ENCODE data around the gene ALDH1A2.
"Not testable (repeated sequence)": the region's sequence is repeated elsewhere in the genome, so short reads cannot be mapped to it uniquely, and the experiment has no call there.

The ALDH1A2 gene

DNA sequence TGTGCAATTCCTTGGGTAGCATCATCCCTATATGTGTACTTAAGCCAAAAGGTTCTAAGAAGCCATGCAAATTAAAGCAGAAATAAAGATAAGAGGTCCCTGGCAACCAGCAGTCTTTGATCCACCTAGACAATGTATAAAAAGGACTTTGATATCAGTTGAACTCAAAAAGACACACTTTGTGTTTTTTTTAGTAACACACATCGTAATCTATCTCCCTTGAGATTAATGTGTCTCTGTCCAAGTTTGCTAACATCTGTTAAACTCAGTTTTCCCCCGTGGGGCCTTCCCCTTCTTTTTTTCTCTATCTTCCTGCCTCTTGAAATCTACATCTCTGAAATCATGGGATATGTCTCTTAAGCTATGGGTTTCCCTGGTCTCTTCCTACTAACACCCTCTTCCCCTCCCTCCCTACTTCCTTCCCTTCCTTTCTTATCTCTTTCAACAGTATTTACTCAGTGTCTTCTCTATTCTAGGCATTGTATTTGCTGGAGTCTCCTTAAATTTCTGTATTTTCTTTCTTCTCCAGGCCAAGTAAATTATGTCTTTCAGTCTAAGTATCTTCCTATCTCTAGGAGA lies 27.7 kb downstream of the ALDH1A2 start:
- no peak overlapping the region for H3K4me3 ChIP-seq (replicated peaks in 1 of 2; ENCODE audit: low read depth in 2 of 2, low read length in 2 of 2)
- DNase-seq (ENCODE audit: low read depth in 2 of 2): no peak
- TF ChIP-seq, protein P1, sequence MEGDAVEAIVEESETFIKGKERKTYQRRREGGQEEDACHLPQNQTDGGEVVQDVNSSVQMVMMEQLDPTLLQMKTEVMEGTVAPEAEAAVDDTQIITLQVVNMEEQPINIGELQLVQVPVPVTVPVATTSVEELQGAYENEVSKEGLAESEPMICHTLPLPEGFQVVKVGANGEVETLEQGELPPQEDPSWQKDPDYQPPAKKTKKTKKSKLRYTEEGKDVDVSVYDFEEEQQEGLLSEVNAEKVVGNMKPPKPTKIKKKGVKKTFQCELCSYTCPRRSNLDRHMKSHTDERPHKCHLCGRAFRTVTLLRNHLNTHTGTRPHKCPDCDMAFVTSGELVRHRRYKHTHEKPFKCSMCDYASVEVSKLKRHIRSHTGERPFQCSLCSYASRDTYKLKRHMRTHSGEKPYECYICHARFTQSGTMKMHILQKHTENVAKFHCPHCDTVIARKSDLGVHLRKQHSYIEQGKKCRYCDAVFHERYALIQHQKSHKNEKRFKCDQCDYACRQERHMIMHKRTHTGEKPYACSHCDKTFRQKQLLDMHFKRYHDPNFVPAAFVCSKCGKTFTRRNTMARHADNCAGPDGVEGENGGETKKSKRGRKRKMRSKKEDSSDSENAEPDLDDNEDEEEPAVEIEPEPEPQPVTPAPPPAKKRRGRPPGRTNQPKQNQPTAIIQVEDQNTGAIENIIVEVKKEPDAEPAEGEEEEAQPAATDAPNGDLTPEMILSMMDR (IDR thresholded peaks at IDR 0.05; ENCODE audit: low read depth, low read length): no peak

DNA sequence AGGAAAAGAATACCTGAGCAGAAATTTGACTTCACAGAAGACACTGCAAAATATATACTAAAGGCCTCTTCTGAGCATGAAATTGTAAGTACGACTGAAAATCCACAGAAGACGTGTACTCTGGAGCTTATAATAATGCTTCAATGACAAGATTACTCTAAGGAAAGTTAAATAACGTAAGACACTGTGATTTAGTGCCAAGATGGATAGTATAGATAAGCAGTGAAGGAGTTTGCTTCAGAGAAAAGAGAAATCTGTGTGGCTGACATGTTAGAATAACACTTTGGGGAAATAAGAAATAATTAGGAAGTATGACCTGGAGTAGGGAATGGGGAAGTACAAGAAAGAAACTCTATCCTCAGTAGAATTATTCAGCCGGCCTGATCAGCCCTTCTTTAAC lies 28.9 kb downstream of the ALDH1A2 start:
- no peak for DNase-seq (ENCODE audit: low read depth in 2 of 2)
- TF ChIP-seq, protein P1 (IDR thresholded peaks at IDR 0.05; ENCODE audit: low read depth, low read length): no peak
- H3K4me3 ChIP-seq (replicated peaks in 1 of 2; ENCODE audit: low read depth in 2 of 2, low read length in 2 of 2): no peak overlapping the region

DNA sequence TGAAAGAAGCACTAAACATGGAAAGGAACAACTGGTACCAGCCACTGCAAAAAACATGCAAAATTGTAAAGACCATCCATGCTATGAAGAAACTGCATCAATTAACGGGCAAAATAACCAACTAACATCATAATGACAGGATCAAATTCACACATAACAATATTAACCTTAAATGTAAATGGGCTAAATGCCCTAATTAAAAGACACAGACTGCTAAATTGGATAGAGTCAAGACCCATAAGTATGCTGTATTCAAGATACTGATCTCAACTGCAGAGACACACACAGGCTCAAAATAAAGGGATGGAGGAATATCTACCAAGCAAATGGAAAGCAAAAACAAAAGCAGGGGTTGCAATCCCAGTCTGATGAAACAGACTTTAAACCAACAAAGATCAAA lies 37.1 kb downstream of the ALDH1A2 start:
- not testable (repeated sequence) for DNase-seq (ENCODE audit: low read depth in 2 of 2); H3K4me3 ChIP-seq (replicated peaks in 1 of 2; ENCODE audit: low read depth in 2 of 2, low read length in 2 of 2)

DNA sequence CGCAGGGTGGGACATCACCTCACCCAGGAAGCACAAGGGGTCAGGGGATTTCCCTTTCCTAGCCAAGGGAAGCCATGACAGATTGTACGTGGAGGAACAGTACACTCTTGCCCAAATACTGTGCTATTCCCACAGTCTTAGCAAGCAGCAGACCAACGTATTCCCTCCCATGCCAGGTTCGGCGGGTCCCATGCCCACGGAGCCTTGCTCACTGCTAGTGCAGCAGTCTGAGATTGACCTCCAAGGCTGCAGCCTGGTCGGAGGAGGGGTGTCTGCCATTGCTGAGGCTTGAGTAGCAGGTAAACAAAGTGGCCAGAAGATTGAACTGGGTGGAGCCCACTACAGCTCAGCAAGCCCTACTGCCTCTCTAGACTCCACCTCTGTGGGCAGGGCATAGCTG lies 39.0 kb downstream of the ALDH1A2 start:
- no peak overlapping the region for H3K4me3 ChIP-seq (replicated peaks in 1 of 2; ENCODE audit: low read depth in 2 of 2, low read length in 2 of 2)
- TF ChIP-seq, protein P1 (IDR thresholded peaks at IDR 0.05; ENCODE audit: low read depth, low read length): no peak
- DNase-seq (ENCODE audit: low read depth in 2 of 2): no peak

DNA sequence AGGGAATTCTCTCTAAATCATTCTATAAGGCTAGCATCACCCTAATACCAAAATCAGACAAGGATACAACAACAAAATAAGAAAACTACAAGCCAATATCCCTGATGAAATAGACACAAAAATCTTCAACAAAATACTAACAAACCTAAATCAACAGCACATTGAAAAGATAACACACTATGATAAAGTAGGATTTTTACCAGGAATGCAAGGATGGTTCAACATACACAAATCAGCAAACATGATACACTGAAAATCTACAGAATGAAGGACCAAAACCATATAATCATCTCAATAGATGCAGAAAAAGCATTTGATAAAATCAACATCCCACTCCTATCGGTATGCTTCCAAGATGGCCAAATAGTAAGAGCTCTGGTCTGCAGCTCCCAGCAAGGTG lies 39.5 kb downstream of the ALDH1A2 start:
- TF ChIP-seq, protein P1 (IDR thresholded peaks at IDR 0.05; ENCODE audit: low read depth, low read length): no peak
- peak in 1 of 2 donors; percentile 9 for DNase-seq (ENCODE audit: low read depth in 2 of 2)
- no peak overlapping the region for H3K4me3 ChIP-seq (replicated peaks in 1 of 2; ENCODE audit: low read depth in 2 of 2, low read length in 2 of 2)

DNA sequence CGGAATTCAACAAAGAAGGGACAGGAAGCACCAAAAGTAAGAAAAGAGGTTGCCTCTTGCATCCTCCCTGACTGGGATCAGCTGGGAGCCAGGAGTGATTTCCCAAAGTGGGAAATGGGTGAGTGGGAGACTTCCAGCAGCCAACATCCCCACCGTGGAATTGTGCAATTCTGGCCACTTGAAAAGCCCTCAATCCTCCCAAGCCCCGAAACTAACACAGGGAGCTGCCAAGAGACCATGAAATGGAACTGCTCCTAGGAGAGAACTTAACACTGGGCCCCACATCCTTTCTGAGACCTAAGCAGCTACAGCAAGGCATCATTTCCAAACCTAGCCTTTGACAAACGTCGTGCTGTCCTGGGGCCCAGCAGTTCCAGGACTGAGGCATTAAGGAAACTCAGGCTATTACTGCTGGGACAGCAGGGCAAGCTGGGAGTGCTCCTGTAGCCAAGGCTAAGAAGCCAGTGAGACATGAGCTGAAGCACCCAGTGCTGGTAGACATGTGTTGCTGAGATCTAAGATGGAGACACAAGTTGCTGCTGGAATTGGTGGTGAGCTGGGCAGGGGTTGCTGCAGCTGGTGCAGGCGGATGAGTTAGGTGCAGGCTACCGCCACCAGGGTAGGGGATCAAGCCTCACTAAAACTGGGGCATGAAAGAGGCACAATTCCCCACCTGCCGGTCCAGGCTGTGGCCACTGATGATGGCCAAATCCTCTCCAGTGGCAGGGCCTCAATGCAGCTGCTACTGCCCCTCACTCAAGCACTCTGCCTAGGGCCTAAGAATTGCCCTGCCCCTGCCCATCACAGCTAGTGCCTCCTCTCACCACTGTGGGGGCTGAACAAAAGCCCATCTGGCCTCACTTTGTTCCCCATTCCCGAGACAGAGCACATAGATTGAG lies 43.9 kb downstream of the ALDH1A2 start:
- H3K4me3 ChIP-seq (replicated peaks in 1 of 2; ENCODE audit: low read depth in 2 of 2, low read length in 2 of 2): no peak overlapping the region
- peak in 1 of 2 donors; percentile 26 for DNase-seq (ENCODE audit: low read depth in 2 of 2)
- TF ChIP-seq, protein P1 (IDR thresholded peaks at IDR 0.05; ENCODE audit: low read depth, low read length): no peak
